ENCODE measurements around the gene KRT7. TPM values are rescaled to one million over a fixed set of nuclear protein-coding genes. Genes with fewer than 3 reads are reported as not detected.

Gene KRT7
- total RNA-seq, 1 experiment from 2014 or later = 10.0 TPM

DNA sequence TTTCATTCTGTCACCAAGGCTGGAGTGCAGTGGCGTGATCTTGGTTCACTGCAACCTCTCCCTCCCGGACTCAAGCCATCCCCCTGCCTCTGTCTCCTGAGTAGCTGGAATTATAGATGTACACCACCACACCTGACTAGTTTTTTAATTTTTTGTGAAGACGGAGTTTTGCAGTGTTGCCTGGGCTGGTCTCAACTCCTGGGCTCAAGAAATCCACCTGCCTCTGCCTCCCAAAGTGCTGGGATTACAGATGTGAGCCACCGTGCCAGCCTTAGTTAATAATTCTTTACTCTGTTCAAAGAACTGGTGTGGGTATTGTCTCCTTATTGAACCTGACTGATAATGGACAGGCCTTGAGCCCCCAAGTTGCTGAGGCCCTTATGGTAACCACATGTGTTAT is 10.4 kb upstream of the KRT7 start:
- Histone ChIP-seq H3K4me2 (ENCODE audit: insufficient read depth, insufficient read length, low read length) (no peak overlapping the region), H3K14ac (ENCODE audit: insufficient read depth, low read length) (no peak overlapping the region), H3K4me1 (ENCODE audit: insufficient read depth, low read length) (no peaks in the 10 kb centered on the region), H3K79me2 (ENCODE audit: insufficient read depth, low read length) (no peaks in the 10 kb centered on the region), H2BK15ac (ENCODE audit: low read depth, low read length) (no peak overlapping the region), H2AFZ (ENCODE audit: low read length) (no peak overlapping the region), H2BK12ac (ENCODE audit: insufficient read length, low read depth, low read length) (no peak overlapping the region), H3K56ac (ENCODE audit: insufficient read length, low read depth, low read length) (no peak overlapping the region), H3K4ac (ENCODE audit: low read depth, low read length) (no peak overlapping the region), H4K20me1 (ENCODE audit: control insufficient read depth, insufficient read depth, insufficient read length) (no peaks in the 10 kb centered on the region), H4K5ac (ENCODE audit: insufficient read length, low read depth, low read length) (no peak overlapping the region), H3K18ac (ENCODE audit: insufficient read length, low read depth, low read length) (no peak overlapping the region), H3K23ac (ENCODE audit: insufficient read length, low read depth, low read length) (no peak overlapping the region), H3K27me3 (ENCODE audit: insufficient read depth, low read length) (no peaks in the 10 kb centered on the region; the same call in 1 of the 2 replicates), H3K9me3 (ENCODE audit: control insufficient read depth, low read depth, low read length) (no peaks in the 10 kb centered on the region), H3K27ac (ENCODE audit: insufficient read length, low read depth, low read length) (no peak overlapping the region), H3K79me1 (ENCODE audit: insufficient read depth, low read depth, low read length, poor library complexity, severe bottlenecking) (no peaks in the 10 kb centered on the region), H2AK5ac (ENCODE audit: insufficient read length, low read length) (no peak overlapping the region), H4K8ac (replicated peaks; ENCODE audit: insufficient read length, low read depth, low read length) (no peak overlapping the region), H3K9ac (ENCODE audit: extremely low read depth, insufficient read length, low read length) (no peak overlapping the region), H2BK5ac (ENCODE audit: insufficient read length, low read length) (no peak overlapping the region), H3T11ph (ENCODE audit: low read length) (no peak overlapping the region), H3K23me2 (ENCODE audit: insufficient read length, low read depth, low read length, poor library complexity, severe bottlenecking) (no peaks in the 10 kb centered on the region), H2BK120ac (ENCODE audit: low read depth, low read length, poor library complexity, severe bottlenecking) (no peak overlapping the region), H4K91ac (ENCODE audit: insufficient read length, low read depth, low read length) (no peak overlapping the region), H2BK20ac (ENCODE audit: low read depth, low read length, poor library complexity, severe bottlenecking) (no peak overlapping the region)
- WGBS (ENCODE audit: extremely low coverage, insufficient read length, low lambda C conversion rate) = no CpG with 5 or more reads among the region's 4 CpGs
- H3K27ac Mint-ChIP-seq = no peak overlapping the region
- H3K27me3 Mint-ChIP-seq (ENCODE audit: low read depth) = peaks cover 28% of the 10 kb centered on the region
- DNase-seq = no peak
- no peak for TF ChIP-seq CTCF (conservative IDR thresholded peaks at IDR 0.05)
- no peaks in the 10 kb centered on the region for H3K9me3 Mint-ChIP-seq
- peaks cover 0 to 2% of the 10 kb centered on the region in 2 experiments; a peak in 1 of 4 replicates for H3K4me1 Mint-ChIP-seq
- no peak overlapping the region for H3K4me3 Mint-ChIP-seq
- no peaks in the 10 kb centered on the region for H3K36me3 Mint-ChIP-seq (ENCODE audit: insufficient read depth in 1 of 3, low read depth in 3 of 3)
